Adrenal gland (tissue), 12 donors: ENCODE data around the gene WDR45B. TPM values are rescaled to one million over a fixed set of nuclear protein-coding genes. Genes with fewer than 3 reads are reported as not detected.

Experiments used
- DNase-seq, 7 donors: peaks; one replicate each; pipeline ENCODE4 v3.0.0-alpha.2; 2019 to 2020
- H3K27ac ChIP-seq, 5 donors: fragments of 200-600 bp; sonication (generic) in 4 of 5; 1 replicate in 3 of 5; 2 replicates in 2 of 5; pipeline versions ENCODE4 v1.5.1 to v1.8.0; 2016 to 2020; ENCODE audit warnings: mild to moderate bottlenecking in 1 of 5
- H3K27me3 ChIP-seq: fragments of 200-600 bp; 2 replicates; pipeline ENCODE4 v1.8.0; 2021
- H3K36me3 ChIP-seq, 2 donors: fragments of 200-600 bp; replicated peaks in 1 of 2; 1 replicate in 1 of 2; 2 replicates in 1 of 2; pipeline versions ENCODE4 v1.5.1 to v1.8.0; 2018 to 2022
- H3K4me1 ChIP-seq, 2 donors: fragments of 200-600 bp; replicated peaks in 1 of 2; 1 replicate in 1 of 2; 2 replicates in 1 of 2; pipeline versions ENCODE4 v1.5.1 to v1.8.0; 2018 to 2021
- H3K4me3 ChIP-seq, 4 donors: fragments of 200-600 bp; sonication (generic) in 3 of 4; one replicate each; pipeline ENCODE4 v1.5.1; 2016 to 2018
- H3K9me3 ChIP-seq, 3 donors: fragments of 200-600 bp; sonication (generic) in 1 of 3; replicated peaks in 1 of 3; 1 replicate in 2 of 3; 2 replicates in 1 of 3; pipeline versions ENCODE4 v1.5.1 to v1.8.0; 2016 to 2021
- CTCF ChIP-seq, 6 experiments: fragments of 450-650 bp in 4 of 6; fragments of 200-600 bp in 2 of 6; sonication (generic) in 1 of 6; IDR thresholded peaks; 1 replicate in 5 of 6; 2 replicates in 1 of 6; pipeline versions ENCODE4 v1.5.1 to v1.8.0; 2016 to 2021; ENCODE audit warnings: antibody characterized with exemption in 6 of 6, mild to moderate bottlenecking in 2 of 6, moderate library complexity in 1 of 6
- POLR2A ChIP-seq, 2 donors: fragments of 450-650 bp; IDR thresholded peaks; one replicate each; pipeline ENCODE4 v1.6.1; 2017; ENCODE audit warnings: antibody characterized with exemption in 2 of 2, mild to moderate bottlenecking in 2 of 2, moderate library complexity in 1 of 2
- WGBS, 4 donors: extraction: QIAGEN DNeasy Blood & Tissue Kit in 2 of 4; methylation state at CpG; one replicate each; pipeline versions ENCODE4 v1.1.5 to v1.1.7; 2013 to 2017; 5-methylcytosine and 5-hydroxymethylcytosine counted together
- intact Hi-C, 2 donors: fragments of 100-400 bp; cut with DNase I; formaldehyde crosslinking; loops; one replicate each; pipeline versions ENCODE4 v1.14.1 to v1.15.0; 2022 to 2023
- polyA plus RNA-seq, 3 donors: library from polyadenylated mRNA; stranded (reverse); fragments of 200-250 nt in 2 of 3; fragments of 350-450 nt in 1 of 3; fragmentation: Illumina TruSeq in 1 of 3; extraction: RNeasy Lipid Tissue Mini Kit (QIAGEN cat#74804) in 1 of 3; gene quantifications; one replicate each; pipeline ENCODE4 v1.2.3, GENCODE V29; 2013 to 2014
- total RNA-seq, 9 donors: library from RNA; depleted of rRNA in 4 of 9; stranded (reverse); fragments of >200 nt in 4 of 9; fragments of 120-200 nt in 1 of 9; fragmentation: NEBNext Ultra II Directional in 1 of 9; extraction: Animal tissue kit (Norgen Biotek cat#: 25700) in 1 of 9; gene quantifications; one replicate each; pipeline versions ENCODE4 v1.1.0 to v1.2.4, GENCODE V29; 2013 to 2023
- donor health status: healthy with polysubstance abuse.
- donor health status: Bipolar disorder and iron deficiency.
- donor health status: DM: yes; HTN: yes; CAD: no.
- donor health status: DM: no; HTN: no; CAD: no.
- donor health status: DM: no; HTN: no; CAD: no.
- donor health status: DM: yes; HTN: yes; CAD: no.

Gene WDR45B
- total and polyA plus RNA-seq, 12 donors = 48.6 to 104 (median 73.3) TPM

GRCh38 chr17:82629748-82630147 is 18.5 kb downstream of the WDR45B start:
- no peak overlapping the region for H3K4me3 ChIP-seq
- H3K27me3 ChIP-seq = no peaks in the 10 kb centered on the region
- TF ChIP-seq POLR2A (IDR thresholded peaks at IDR 0.05) (no peak), CTCF (IDR thresholded peaks at IDR 0.05) (no peak)
- no peaks in the 10 kb centered on the region for H3K9me3 ChIP-seq
- no peak for DNase-seq
- intact Hi-C loops = loop anchor here in 1 of 2 donors (10.0 kb wide), 1 partner anchor 85 kb away; the partner anchor contains the start of gene FN3KRP
- no peak overlapping the region for H3K27ac ChIP-seq
- WGBS, 4 donors = 84 to 93% (median 89%) methylated on average over 8 of the region's 8 CpGs
- H3K36me3 ChIP-seq = peaks cover 0 to 27% of the 10 kb centered on the region in 2 donors
- peaks cover 23 to 29% of the 10 kb centered on the region in 2 donors for H3K4me1 ChIP-seq

GRCh38 chr17:82627405-82627804 is 20.8 kb downstream of the WDR45B start:
- peak overlapping the region in 1 of 4 donors; percentile 14 for H3K4me3 ChIP-seq
- WGBS, 4 donors = 41 to 71% (median 56%) methylated on average over 19 to 21 of the region's 21 CpGs
- peaks cover 18 to 22% of the 10 kb centered on the region in 2 donors for H3K4me1 ChIP-seq
- intact Hi-C loops = loop anchor here in 1 of 2 donors (10.0 kb wide), 1 partner anchor 87 kb away; the partner anchor contains the start of gene FN3KRP
- no peaks in the 10 kb centered on the region for H3K27me3 ChIP-seq
- peak overlapping the region; percentile 53 to 83 (median 76) for H3K27ac ChIP-seq
- TF ChIP-seq CTCF (IDR thresholded peaks at IDR 0.05) (no peak), POLR2A (IDR thresholded peaks at IDR 0.05) (no peak)
- peak in 5 of 7 donors; percentile 54 to 68 (median 57) for DNase-seq
- no peaks in the 10 kb centered on the region for H3K9me3 ChIP-seq
- peaks cover 0 to 40% of the 10 kb centered on the region in 2 donors for H3K36me3 ChIP-seq

DNA sequence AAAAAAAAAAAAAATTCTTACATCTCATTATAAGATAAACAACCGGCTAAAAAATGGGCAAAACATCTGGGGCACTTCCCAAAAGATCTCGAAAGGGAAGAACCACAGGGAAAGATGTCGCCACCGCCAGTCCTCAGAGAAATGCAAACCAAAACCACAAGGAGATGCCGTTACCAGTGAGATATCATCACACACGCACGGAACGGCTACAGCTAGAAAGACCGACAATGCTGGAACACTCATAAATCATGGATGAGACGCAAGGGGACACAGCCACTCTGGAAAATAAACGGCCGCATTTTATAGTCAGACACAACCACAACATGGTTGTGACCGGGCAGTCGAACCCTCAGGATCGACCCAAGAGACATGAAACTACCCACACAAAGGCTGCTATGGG is 24.5 kb downstream of the WDR45B start:
- no peak for DNase-seq
- peaks cover 0 to 76% of the 10 kb centered on the region in 2 donors for H3K36me3 ChIP-seq
- WGBS, 4 donors = 75 to 84% (median 81%) methylated on average over 15 of the region's 15 CpGs

GRCh38 chr17:82619641-82620040 is 28.6 kb downstream of the WDR45B start:
- Histone ChIP-seq H3K27ac (no peak overlapping the region), H3K4me3 (no peak overlapping the region), H3K4me1 (no peaks in the 10 kb centered on the region), H3K36me3 (peaks cover 0 to 86% of the 10 kb centered on the region in 2 donors), H3K27me3 (no peaks in the 10 kb centered on the region), H3K9me3 (no peaks in the 10 kb centered on the region)
- 84 to 95% (median 92%) methylated on average over 10 of the region's 10 CpGs for WGBS, 4 donors
- TF ChIP-seq POLR2A (IDR thresholded peaks at IDR 0.05) (no peak), CTCF (IDR thresholded peaks at IDR 0.05) (no peak)
- no peak for DNase-seq
- intact Hi-C loops = loop anchor here in 1 of 2 donors (10.0 kb wide), 1 partner anchor 95 kb away; the partner anchor contains the start of gene FN3KRP

More for the DNA sequence above, 24.5 kb downstream of the WDR45B start:
- no peak overlapping the region for H3K27ac ChIP-seq
- intact Hi-C loops = loop anchor here in 1 of 2 donors (10.0 kb wide), 1 partner anchor 91 kb away; the partner anchor contains the start of gene FN3KRP
- peaks cover 14 to 17% of the 10 kb centered on the region in 2 donors for H3K4me1 ChIP-seq
- H3K4me3 ChIP-seq = no peak overlapping the region
- no peaks in the 10 kb centered on the region for H3K9me3 ChIP-seq
- TF ChIP-seq POLR2A (IDR thresholded peaks at IDR 0.05) = no peak
- TF ChIP-seq CTCF (IDR thresholded peaks at IDR 0.05) = no peak
- H3K27me3 ChIP-seq = no peaks in the 10 kb centered on the region
